ENCODE measurements around the gene APBA3.
A peak's percentile ranks its signal among the peaks of the same experiment; 100 is the strongest.
"Not testable (repeated sequence)": the region's sequence is repeated elsewhere in the genome, so short reads cannot be mapped to it uniquely, and the experiment has no call there.

Gene APBA3

GRCh38 chr19:3771000-3771905 lies 9.8 kb upstream of the APBA3 start:
- no peak for DNase-seq (ENCODE audit: low spot score)

- DNase-seq (ENCODE audit: low spot score), result peak; percentile 67
Observed at GRCh38 chr19:3770136-3770999, 8.9 kb upstream of the APBA3 start.

- DNase-seq (ENCODE audit: low spot score), result no peak
Observed at GRCh38 chr19:3769494-3769893, 8.0 kb upstream of the APBA3 start.

DNA sequence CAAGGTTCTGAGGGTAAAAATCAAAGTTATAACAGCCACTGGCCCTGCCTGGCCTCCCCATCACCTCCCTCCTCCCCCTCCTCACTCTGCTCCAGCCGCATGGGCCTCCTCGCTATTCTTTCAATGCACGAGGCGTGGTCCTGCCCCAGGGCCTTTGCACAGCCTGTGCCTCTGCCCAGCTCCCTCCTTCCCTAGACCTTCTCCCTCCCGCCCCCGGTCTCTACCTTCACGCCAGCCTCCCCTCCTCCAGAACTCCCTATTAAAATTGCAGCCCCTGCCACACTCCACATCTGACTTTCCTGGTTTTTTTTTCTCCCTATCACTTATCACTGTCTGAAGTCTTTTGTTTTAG lies 7.2 kb upstream of the APBA3 start:
- DNase-seq (ENCODE audit: low spot score), result no peak

DNA sequence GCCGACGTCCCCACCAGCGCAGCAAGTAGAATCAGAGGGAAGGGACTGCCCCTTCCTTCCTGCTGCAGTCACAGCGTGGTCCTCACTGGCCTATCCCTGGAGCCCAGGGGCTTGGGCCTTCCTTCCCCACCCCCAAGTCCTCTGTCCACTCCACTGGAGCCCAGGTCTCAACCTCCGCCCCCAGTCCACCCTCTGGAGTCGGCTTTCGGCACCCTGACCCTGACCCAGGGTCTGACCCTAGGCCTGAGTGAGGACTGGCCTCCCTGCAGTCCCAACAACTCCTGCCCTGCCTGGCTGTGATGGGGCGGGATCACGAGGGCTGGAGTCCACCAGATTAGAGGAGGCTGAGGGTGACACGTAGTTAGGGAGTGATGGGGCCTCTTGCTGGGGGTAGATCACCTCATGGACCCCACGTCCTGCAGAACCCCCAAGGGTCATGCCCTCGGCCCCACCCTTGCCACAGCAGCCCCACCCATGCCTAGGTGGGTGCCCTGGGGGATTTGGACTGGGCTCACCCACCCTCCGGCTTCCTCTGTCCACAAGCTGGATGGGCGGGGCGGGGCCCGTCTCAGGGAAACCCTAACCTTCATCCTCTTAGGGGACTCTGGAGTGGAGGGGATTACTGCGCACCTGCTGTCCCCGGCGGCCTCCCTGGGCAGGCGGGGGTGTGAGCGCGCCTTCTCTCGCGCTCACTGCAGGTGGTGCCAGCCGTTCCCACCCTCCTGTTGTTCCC lies 6.7 kb upstream of the APBA3 start:
- DNase-seq (ENCODE audit: low spot score), result no peak

DNA sequence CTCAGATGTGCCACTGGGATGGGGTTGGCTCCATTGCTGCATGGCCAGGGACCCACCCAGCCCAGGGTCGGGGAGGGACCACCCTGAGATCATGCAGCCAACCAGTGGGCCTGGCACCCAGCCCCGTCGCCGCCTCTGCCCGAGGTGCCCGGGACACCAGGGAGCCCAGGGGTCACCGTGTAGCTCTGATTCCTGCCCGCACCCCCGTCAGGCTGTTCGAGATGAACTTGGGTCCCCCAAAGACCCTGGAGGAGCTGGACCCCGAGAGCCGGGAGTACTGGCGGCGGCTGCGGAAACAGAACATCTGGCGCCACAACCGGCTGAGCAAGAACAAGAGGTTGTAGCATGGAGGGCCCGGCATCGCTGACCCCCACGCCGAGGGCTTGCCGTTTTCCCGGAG lies 5.6 kb upstream of the APBA3 start:
- DNase-seq (ENCODE audit: low spot score), result no peak

DNA sequence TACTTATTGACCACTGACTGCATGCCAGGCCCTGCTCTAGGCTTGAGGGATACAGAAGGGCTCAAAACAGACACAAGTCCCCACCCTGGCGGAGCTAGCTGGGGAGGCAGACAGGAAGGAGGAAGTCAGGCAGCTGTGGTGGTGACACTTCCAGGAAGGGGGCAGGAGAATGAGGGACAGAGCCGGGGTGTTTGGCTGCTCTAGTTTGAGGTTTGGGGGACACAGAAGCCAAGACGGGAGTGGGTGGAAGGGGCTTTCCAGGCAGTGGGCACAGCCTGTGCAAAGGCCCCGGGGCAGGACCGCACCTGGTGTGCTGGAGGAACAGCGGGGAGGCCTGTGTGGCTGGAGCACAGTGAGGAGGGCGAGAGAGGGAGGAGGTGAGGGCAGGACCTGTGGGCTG lies 5.0 kb upstream of the APBA3 start:
- no peak for DNase-seq (ENCODE audit: low spot score)

GRCh38 chr19:3765757-3766156 lies 4.3 kb upstream of the APBA3 start:
- not testable (repeated sequence) for DNase-seq (ENCODE audit: low spot score)

DNA sequence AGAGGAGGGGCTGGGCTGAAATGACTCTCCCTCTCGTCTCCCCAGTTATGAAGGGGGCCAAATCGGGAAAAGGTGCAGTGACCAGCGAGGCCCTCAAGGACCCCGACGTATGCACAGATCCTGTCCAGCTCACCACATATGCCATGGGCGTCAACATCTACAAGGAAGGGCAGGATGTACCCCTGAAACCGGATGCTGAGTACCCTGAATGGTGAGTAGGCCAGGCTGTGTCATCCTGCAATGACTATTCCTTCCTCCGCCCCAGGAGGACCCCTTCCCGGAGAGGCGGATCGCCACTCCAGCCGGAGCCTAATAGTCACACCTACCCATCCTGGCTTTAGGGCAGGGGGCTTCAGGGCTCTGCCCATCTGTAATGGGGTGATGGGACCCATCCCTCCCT lies 3.6 kb upstream of the APBA3 start:
- no peak for DNase-seq (ENCODE audit: low spot score)

GRCh38 chr19:3762501-3763459 lies 1.3 kb upstream of the APBA3 start, which contains the start of gene MRPL54:
TSS of gene MRPL54 (plus strand) at chr19:3762682. CDS start at chr19:3762701, 19 bp downstream.
- peak; percentile 98 for DNase-seq (ENCODE audit: low spot score)

DNA sequence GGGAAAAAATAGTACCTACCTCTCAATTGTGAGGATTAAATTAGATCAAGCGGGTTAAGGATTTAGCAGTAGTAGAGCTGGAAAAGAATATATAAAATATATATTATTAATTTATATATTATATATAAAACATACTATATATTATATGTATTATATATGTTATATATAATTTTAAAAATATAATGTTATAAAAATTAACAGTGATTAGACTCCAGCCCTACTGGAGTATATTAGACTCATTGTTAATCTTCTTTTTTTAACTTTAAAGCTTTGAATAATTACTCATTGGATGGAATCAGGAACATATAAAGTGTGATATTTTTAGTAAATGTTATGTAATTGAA lies 610 bp upstream of the APBA3 start:
- DNase-seq (ENCODE audit: low spot score), result no peak

DNA sequence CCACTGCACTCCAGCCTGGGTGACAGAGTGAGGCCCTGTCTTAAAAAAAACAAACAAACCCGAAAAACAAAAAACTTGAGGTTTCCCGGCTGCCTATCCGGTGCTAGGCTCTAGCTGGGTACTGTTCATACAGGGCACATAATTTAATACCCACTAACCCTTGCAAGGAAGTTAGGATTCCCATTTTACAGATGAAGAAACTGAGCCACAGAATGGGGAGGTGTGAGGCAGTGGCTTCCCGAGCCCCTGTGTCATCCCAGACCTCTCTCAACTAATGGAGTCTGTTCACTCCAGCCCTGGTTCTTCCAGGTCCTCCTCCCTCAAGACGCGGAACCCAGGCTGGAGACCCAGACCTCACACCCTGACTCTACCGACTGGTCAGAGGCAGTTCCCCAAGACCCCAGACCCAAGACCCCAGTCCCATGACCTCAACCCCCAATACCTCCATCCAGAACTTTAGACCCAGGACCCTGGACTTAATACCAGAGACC lies 576 bp downstream of the APBA3 start:
- no peak for DNase-seq (ENCODE audit: low spot score)

DNA sequence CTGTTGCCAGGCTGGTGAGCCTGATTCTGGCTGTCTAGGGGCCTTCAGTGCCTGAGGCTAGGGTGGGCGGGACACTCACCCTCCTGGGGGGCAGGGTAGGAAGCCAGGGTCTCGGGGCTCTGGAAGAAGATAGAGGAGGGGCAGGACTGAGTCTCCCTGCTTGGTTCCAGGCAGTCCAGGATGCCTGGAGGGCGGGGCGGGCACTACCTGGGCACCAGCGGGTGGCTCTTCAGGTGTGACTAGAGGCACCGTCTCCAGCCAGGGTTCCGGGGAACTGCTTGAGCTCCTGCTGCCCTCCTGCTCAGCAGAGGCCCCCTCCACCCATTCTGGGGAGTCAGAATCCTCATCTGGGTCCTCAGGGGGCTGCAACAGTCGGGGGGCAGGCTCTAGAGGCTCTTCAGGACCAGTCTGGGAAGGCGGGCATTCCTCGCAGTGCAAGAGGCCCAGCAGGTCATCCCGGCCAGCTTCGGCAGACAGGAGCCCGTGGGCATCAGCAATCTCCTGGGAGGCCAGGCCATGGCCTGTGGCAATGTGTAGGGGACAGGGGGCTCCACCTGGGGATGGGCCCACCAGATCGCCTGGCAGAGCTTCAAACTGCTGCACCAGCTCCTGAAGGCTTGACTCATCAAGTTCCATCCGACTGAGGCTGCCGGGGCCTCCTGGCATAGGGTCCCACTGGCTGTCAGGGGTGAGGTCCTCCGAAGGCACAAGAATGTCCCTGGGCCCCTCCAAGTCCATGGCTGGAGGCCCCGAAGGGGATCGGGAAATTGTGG lies 1.8 kb downstream of the APBA3 start:
- DNase-seq (ENCODE audit: low spot score), result no peak

DNA sequence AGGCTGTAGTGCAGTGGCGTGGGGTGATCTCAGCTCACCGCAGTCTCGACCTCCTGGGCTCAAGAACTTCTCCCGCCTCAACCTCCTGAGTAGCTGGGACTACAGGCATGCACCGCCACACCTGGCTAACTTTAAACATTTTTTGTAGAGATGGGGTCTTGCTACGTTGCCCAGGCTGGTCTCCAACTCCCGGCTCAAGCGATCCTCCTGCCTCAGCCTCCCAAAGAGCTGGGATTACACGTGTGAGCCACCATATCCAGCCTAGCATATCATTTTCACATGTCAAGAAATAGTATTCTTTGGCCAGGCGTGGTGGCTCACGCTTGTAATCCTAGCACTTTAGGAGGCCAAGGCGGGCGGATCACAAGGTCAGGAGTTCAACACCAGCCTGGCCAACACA lies 3.2 kb downstream of the APBA3 start:
- not testable (repeated sequence) for DNase-seq (ENCODE audit: low spot score)

- not testable (repeated sequence) for DNase-seq (ENCODE audit: low spot score)
Observed at GRCh38 chr19:3757705-3758104, 3.8 kb downstream of the APBA3 start.

DNA sequence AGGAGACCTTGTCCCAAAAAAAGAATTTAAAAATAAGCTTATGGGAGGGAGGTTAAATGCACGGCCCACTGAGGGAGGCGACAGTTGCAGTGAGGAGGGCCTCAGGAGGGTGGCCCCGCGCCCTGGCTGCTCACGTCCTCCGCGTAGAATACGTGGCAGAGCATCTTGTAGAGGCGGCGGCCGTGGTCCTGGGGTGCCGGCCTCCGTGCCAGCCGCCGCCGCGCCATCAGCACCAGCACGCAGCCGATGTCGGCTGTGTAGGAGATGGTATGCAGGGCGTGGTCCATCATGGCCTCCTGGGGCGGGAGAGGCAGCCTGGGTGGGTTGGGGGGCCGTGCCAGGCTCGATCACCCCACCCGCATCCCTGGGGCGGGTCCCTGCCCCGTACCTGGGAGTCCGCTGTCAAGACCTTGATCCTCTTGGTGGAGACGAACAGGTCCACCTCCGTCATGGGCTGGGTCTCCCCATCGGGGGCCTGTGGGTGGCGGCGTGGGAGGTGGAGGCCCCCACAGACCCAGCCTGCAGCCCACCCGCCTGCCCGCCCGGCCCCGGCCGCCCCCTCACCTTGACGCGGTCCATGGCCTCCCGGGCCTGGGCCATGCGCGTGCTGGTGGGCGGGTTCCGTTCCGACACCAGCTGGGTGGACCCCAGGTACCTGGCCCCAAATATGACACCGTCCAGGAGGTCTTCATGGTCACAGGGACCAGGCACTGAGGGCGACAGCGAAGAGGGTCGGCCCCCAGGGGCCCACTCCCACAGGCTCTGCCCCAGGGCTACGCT lies 7.7 kb downstream of the APBA3 start:
- DNase-seq (ENCODE audit: low spot score), result no peak

DNA sequence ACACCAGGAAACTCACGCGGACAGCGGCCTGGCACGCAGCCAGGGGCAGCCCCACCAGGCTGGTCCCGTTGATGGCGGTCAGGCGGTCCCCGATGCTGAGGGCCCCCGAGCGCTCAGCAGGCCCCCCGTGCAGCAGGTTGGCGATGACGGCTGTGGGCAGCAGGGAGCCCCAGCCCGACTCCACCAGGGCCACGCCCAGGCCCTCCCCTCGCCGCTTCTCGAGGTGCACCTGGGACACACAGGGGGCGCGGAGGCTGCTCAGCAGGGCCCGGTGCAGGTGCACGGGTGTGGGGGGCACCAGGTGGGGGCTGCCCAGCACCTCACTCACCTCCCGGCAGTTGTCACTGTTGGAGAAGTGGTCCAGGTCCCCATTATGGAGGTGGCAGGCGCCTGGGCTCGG lies 9.0 kb downstream of the APBA3 start:
- DNase-seq (ENCODE audit: low spot score), result no peak

GRCh38 chr19:3751236-3751635 lies 10.3 kb downstream of the APBA3 start:
- DNase-seq (ENCODE audit: low spot score), result no peak

DNA sequence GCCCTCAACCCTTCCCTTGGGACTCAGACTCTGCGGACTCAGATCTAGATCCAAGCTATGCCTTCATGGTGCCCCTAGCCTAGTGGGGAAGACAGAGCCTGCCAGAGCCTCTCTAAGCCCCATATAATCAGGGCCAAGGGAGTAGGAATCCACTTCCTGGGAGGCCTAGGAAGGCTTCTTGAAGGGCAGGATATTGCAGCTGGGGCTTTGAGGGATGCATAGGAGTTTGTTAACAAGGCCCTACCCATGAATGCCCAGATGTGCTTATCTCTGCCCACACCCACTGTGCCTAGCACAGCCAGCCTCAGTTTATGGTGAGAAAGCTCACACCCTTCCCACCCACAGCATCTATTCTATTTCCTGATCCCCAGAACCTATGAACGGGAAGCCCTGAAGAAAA lies 11.3 kb downstream of the APBA3 start:
- DNase-seq (ENCODE audit: low spot score), result no peak

GRCh38 chr19:3748965-3749364 lies 12.5 kb downstream of the APBA3 start:
- no peak for DNase-seq (ENCODE audit: low spot score)
